Measurements from ENCODE around the gene ANKRD7. TPM values are rescaled to one million over a fixed set of nuclear protein-coding genes. Genes with fewer than 3 reads are reported as not detected.
A peak's percentile ranks its signal among the peaks of the same experiment; 100 is the strongest.

Gene ANKRD7
- total and polyA plus RNA-seq, 4 donors: 0.03 to 1.6 (median 0.55) TPM; not detected in 1

DNA sequence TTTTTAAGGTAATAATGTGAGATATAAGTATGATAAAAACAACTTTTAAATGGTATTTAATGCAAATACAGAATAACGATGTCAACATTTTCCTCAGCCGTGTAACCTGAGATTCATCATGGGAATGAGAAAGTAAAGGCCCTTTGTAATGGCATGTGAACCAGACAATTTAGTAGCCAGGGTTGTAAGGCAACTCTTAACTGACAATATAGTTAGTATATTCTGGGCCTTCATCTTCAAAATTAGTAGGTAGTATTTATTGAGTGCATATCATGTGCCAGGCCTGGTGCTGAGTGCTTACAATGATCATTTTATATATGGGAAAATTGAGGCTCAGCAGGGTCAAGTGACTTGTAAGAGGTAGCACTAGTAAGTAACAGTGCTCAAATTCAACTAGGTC lies 29.9 kb upstream of the ANKRD7 start:
- no peaks in the 10 kb centered on the region for H3K9me3 ChIP-seq (ENCODE audit: control insufficient read depth in 4 of 4, insufficient read depth in 3 of 4, low read length in 3 of 4)
- H3K27me3 ChIP-seq (ENCODE audit: control insufficient read depth in 3 of 3, insufficient read depth in 3 of 3, low read length in 2 of 3): no peaks in the 10 kb centered on the region
- no peak for ATAC-seq (ENCODE audit: insufficient read depth, low FRiP score)
- H3K36me3 ChIP-seq (ENCODE audit: control insufficient read depth in 4 of 4, insufficient read depth in 4 of 4, low read length in 4 of 4): peaks cover 0 to 2% (median under 1%) of the 10 kb centered on the region in 4 donors
- TF ChIP-seq, protein P1, sequence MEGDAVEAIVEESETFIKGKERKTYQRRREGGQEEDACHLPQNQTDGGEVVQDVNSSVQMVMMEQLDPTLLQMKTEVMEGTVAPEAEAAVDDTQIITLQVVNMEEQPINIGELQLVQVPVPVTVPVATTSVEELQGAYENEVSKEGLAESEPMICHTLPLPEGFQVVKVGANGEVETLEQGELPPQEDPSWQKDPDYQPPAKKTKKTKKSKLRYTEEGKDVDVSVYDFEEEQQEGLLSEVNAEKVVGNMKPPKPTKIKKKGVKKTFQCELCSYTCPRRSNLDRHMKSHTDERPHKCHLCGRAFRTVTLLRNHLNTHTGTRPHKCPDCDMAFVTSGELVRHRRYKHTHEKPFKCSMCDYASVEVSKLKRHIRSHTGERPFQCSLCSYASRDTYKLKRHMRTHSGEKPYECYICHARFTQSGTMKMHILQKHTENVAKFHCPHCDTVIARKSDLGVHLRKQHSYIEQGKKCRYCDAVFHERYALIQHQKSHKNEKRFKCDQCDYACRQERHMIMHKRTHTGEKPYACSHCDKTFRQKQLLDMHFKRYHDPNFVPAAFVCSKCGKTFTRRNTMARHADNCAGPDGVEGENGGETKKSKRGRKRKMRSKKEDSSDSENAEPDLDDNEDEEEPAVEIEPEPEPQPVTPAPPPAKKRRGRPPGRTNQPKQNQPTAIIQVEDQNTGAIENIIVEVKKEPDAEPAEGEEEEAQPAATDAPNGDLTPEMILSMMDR (IDR thresholded peaks at IDR 0.05; ENCODE audit: control extremely low read depth, extremely low read depth): no peak
- WGBS, 2 donors: 77 to 89% methylated on average over 2 of the region's 2 CpGs
- H3K9ac ChIP-seq (ENCODE audit: insufficient read depth in 1 of 2, low read length in 2 of 2): no peak overlapping the region
- no peak overlapping the region for H3K27ac ChIP-seq (ENCODE audit: low read depth in 1 of 2, low read length in 1 of 2)
- no peak for DNase-seq
- H3K4me1 ChIP-seq (ENCODE audit: control insufficient read depth in 5 of 5, insufficient read depth in 5 of 5, low read length in 5 of 5): no peaks in the 10 kb centered on the region
- no peak overlapping the region for H3K4me3 ChIP-seq

DNA sequence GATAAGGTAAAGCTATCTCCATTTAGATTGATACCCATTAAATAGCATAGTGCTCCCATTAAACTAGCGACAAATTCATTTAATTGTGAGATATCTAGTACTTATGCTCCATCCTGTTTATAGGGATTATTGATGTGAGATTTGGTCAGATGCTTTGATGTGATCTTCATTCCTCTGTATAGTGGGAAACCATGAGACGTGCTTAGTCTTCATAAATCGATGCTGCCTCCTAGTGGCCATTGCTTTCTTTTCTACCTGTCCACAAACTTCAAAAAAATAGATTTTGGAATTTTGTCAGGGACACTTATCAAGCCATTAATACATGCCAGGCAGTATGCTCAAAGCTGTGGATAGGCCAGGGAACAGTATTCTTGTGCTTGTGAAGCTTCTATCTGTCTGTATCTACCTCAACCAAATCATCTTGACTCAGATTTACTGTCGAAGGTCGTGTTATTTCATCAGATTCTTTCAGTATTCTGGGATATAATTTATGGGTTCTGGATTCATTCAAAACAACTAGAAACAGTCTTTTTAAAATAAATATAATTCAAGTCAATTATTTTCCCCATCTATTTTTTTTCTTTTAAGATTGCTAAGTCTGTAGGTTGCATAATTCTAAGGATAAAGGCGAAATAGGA lies 28.5 kb upstream of the ANKRD7 start:
- H3K4me3 ChIP-seq: no peak overlapping the region
- TF ChIP-seq, protein P1 (IDR thresholded peaks at IDR 0.05; ENCODE audit: control extremely low read depth, extremely low read depth): peak; percentile 38
- no peaks in the 10 kb centered on the region for H3K9me3 ChIP-seq (ENCODE audit: control insufficient read depth in 4 of 4, insufficient read depth in 3 of 4, low read length in 3 of 4)
- no peak overlapping the region for H3K27ac ChIP-seq (ENCODE audit: low read depth in 1 of 2, low read length in 1 of 2)
- H3K9ac ChIP-seq (ENCODE audit: insufficient read depth in 1 of 2, low read length in 2 of 2): no peak overlapping the region
- no peaks in the 10 kb centered on the region for H3K4me1 ChIP-seq (ENCODE audit: control insufficient read depth in 5 of 5, insufficient read depth in 5 of 5, low read length in 5 of 5)
- H3K27me3 ChIP-seq (ENCODE audit: control insufficient read depth in 3 of 3, insufficient read depth in 3 of 3, low read length in 2 of 3): no peaks in the 10 kb centered on the region
- ATAC-seq (ENCODE audit: insufficient read depth, low FRiP score): peak; percentile 53
- WGBS, 2 donors: 52 to 55% methylated on average over 6 of the region's 6 CpGs
- H3K36me3 ChIP-seq (ENCODE audit: control insufficient read depth in 4 of 4, insufficient read depth in 4 of 4, low read length in 4 of 4): peaks cover 0 to 2% (median 0%) of the 10 kb centered on the region in 4 donors
- DNase-seq: peak; percentile 46 to 81 (median 67)

DNA sequence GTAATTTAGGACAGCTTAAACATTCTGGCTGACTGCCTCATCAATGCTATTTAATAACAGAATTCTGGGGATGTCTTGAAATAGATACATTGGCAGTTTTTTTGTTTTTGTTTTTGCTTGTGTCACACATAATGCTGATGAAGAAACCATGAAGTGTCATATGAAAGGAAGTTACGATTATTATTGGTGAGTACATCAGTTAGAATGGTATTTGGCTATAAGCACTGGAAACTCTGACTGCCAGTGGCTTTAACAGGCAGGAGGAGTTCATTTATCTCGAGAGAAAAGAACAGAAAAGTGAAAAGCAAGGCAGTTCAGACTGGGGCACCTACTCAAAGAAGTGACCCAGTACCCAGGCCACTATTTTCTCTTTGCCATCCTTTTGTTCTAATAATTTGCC lies 22.4 kb upstream of the ANKRD7 start:
- TF ChIP-seq, protein P1 (IDR thresholded peaks at IDR 0.05; ENCODE audit: control extremely low read depth, extremely low read depth): no peak
- no peaks in the 10 kb centered on the region for H3K4me1 ChIP-seq (ENCODE audit: control insufficient read depth in 5 of 5, insufficient read depth in 5 of 5, low read length in 5 of 5)
- H3K9me3 ChIP-seq (ENCODE audit: control insufficient read depth in 4 of 4, insufficient read depth in 3 of 4, low read length in 3 of 4): no peaks in the 10 kb centered on the region
- ATAC-seq (ENCODE audit: insufficient read depth, low FRiP score): no peak
- H3K27me3 ChIP-seq (ENCODE audit: control insufficient read depth in 3 of 3, insufficient read depth in 3 of 3, low read length in 2 of 3): no peaks in the 10 kb centered on the region
- no peak overlapping the region for H3K4me3 ChIP-seq
- no peak overlapping the region for H3K27ac ChIP-seq (ENCODE audit: low read depth in 1 of 2, low read length in 1 of 2)
- H3K36me3 ChIP-seq (ENCODE audit: control insufficient read depth in 4 of 4, insufficient read depth in 4 of 4, low read length in 4 of 4): no peaks in the 10 kb centered on the region
- WGBS, 2 donors: 69 to 73% methylated on average over 2 of the region's 2 CpGs
- DNase-seq: no peak
- H3K9ac ChIP-seq (ENCODE audit: insufficient read depth in 1 of 2, low read length in 2 of 2): no peak overlapping the region
